GM15510 (cell line): Measurements from ENCODE around the gene GALNT9.

Experiments
- POLR2A ChIP-seq: IDR thresholded peaks from 3 replicates; pipeline ENCODE4 v1.6.1; 2011; ENCODE audit warnings: borderline replicate concordance; ENCODE audit not compliant: insufficient read length; ENCODE audit errors: extremely low read depth

The GALNT9 gene

DNA sequence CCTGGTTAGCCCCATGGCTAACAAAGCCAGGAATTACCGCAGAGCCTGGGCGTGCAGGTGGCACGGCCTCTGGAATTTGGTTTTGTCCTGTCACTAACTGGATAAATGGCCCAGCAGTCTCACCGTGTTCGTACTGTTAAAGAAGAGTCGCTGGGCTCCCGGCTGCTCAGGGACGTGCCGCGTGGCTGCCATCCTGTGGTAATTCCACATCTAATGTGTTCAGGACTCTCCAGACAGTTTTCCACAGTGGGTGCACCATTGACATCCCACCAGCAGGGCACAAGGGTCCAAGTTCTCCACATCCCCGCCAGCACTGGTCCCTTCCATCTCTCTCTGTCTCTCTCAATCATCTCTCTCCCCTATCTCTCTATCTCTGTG lies 165.5 kb downstream of the GALNT9 start:
- TF ChIP-seq POLR2A = no peak

DNA sequence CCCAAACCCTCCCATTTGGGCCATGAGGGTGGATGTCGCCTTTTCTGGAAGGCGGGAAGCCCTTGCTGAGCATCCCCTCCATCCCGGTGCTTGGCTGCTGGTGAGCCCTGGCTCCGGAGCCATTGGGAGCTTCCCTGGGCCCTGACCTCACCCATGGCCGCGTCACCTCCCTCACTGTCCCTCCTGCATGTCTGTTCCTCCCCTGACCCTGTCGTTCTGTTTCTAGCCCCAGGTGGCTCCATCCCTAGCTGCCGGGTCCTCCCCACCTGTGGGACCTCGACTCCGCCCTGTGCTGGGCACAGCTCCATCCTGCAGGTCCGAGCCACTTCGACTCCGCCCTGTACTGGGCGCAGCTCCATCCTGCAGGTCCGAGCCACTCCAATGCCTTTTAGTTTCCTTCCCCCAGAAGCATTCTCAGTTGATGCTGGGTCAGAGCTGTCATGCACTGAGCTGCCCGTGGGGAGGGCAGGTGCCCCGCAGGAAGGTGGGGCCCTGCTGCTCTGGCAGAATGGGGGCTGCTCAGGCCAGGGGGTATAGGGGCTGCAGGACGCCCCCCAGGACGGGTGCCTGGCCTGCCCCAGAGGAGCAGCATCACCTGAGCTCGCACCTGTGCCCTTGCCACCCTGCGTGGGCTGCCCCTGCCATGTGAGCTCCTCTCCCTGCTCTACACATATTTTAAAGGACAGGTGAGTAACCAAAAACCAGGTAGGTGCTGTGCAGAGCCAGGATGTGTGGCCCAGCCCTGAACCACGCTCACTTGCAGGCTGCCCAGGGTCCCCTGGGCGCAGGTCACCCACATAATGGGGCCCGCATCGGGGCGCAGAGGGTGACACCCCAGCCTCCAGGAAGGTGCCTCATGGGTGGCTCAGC lies 166.1 kb downstream of the GALNT9 start:
- no peak for TF ChIP-seq POLR2A

DNA sequence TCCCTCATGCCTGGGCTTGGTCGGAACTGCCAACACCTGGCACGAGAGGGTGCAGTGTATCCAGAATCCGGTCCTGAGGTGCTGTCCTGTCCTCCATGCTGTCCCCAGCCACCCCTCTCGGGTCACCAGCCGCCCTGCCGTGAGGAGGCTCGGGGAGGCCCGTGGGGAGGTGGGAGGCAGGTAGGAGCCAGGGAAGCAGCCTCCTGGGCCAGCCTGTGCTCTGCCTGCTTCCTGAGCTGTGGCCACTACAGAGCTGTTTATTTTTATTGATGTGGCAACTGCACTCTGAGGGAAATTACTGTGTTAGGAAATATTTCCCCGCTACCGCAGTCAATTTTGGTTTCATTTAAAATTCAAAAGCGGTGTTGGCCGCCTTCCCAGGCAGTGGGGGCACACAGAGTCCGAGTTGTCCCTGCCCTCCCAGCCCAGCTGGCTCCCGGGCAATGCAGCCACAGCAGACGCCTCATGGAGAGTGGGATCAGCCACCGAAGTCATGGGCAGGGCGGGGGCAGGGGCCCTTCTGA lies 166.8 kb downstream of the GALNT9 start:
- TF ChIP-seq POLR2A = no peak

DNA sequence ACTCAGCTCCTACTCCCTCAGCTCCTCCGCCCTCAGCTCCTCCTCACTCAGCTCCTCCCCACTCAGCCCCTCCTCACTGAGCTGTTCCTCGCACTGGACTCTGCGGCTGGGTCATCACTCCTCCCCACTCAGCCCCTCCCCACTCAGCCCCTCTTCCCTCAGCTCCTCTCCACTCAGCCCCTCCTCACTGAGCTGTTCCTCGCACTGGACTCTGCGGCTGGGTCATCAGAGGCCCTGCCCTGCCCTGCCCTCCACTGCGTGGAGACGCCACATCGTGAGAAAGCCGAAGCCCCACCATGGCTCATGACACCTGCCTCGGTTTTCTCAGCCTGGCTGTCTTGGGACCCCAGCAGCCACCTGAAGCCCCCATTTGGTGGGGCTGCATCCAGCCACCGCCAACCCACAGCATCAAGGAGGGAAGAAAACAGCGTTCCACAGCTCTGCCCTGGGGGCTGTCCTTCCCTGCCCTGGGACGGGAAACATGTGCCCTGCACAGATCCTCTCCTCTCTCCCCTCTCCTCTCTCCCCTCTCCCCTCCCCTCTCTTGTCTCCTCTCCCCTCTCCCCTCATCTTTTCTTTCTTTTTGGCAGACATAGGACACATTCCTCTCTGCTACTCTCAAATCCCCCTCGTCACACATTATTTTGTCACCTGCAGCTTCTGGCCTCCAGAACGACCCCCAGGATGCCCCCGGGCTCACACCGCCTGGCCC lies 167.4 kb downstream of the GALNT9 start:
- TF ChIP-seq POLR2A = no peak

GRCh38 chr12:132161036-132161781 lies 168.2 kb downstream of the GALNT9 start:
- TF ChIP-seq POLR2A = no peak

GRCh38 chr12:132160601-132161035 lies 168.8 kb downstream of the GALNT9 start:
- TF ChIP-seq POLR2A = no peak

DNA sequence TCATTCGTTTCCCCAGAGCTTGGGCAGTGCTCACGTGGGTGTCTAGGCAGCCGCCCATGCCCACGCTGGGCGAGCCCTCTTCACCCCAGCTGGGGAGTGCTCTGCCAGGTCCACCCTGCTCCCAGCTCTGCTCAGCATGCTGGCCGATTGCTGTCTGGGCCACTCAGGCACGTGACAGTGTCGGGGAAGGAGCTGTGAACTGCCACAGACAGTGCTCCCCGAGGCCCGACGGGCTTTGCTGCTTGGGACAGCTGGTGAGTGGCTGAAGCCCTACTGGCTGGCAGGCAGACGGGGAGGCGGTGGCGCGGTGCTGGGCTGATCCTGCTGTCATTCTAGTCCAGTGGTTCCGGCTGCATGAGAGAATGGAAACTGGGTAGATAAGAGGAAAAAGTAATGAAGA lies 169.4 kb downstream of the GALNT9 start:
- no peak for TF ChIP-seq POLR2A

DNA sequence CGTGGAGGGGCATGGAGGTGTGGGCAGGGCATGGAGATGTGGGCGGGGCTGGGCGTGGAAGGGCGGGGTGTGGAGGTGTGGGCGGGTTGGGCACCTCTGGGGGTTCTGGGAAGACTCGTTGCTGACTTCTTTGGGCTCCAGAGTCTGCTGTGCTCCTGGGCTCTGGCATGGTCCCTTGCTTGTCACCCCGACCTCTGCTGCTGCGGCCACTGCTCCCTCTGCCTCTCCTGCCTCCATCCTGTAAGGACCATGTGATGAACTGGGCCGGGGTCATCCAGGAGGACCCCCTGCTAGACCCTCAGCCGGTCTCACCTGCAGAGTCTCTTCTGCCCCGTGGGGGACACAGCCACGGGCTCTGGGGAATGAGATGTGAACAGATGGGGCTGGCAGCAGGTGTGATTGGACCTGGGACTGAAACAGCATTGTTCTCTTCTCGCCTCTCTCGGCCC lies 169.8 kb downstream of the GALNT9 start:
- TF ChIP-seq POLR2A = no peak

GRCh38 chr12:132158677-132159554 lies 170.5 kb downstream of the GALNT9 start:
- no peak for TF ChIP-seq POLR2A

DNA sequence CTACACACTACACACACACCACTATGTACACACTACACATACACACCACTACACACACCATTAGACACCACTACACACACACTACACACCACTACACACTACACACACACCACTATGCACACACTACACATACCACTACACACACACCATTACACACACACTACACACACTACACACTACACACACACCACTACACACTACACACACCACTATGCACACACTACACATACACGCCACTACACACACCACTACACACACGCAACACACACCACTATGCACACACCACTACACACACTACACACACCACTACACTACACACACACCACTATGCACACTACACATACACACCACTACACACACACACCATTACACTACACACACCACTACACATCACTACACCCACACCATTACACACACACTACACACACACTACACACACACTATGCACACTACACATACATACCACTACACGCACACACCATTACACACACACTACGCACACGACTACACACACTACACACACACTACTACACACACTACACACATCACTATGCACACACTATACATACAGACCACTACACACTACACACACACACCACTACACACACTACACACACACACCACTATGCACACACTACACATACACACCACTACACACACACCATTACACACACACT lies 171.5 kb downstream of the GALNT9 start:
- no peak for TF ChIP-seq POLR2A

GRCh38 chr12:132156573-132157325 lies 172.6 kb downstream of the GALNT9 start:
- TF ChIP-seq POLR2A = no peak

DNA sequence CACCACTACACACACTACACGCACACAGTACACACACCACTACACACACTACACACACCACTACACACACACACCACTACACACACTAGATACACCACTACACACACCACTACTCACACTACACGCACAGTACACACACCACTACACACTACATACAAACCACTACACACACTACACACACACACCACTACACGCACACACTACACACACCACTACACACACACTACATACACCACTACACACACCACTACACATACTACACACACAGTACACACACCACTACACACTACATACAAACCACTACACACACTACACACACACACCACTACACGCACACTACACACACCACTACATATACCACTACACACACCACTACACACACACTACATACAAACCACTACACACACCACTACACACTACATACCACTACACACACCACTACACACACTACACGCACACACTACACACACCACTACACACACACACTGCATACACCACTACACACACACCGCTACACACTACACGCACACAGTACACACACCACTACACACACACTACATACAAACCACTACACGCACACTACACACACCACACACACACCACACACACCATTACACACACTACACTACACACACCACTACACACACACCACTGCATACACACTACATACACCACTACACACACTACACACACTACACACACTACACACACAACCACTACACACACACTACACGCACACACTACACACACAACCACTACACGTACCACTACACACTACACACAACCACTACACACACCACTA lies 173.4 kb downstream of the GALNT9 start:
- no peak for TF ChIP-seq POLR2A
